ENCODE measurements around the gene MYB. TPM values are rescaled to one million over a fixed set of nuclear protein-coding genes. Genes with fewer than 3 reads are reported as not detected.

Gene MYB
- total RNA-seq, 1 donor from 2014 or later: 0.08 TPM

GRCh38 chr6:135221505-135221904 lies 40.4 kb downstream of the MYB start:
- no peak for DNase-seq

GRCh38 chr6:135222623-135223022 lies 41.5 kb downstream of the MYB start:
- intact Hi-C loops (cut with micrococcal nuclease): no loop called here
- peaks cover 33% of the 10 kb centered on the region for H3K27me3 ChIP-seq (ENCODE audit: low read depth)
- DNase-seq: no peak

More at GRCh38 chr6:135221505-135221904, 40.4 kb downstream of the MYB start:
- no peaks in the 10 kb centered on the region for H3K9me3 ChIP-seq (replicated peaks)
- no peak overlapping the region for H3K27ac ChIP-seq (replicated peaks)
- no peaks in the 10 kb centered on the region for H3K36me3 ChIP-seq
- TF ChIP-seq CTCF (IDR thresholded peaks at IDR 0.05; ENCODE audit: borderline replicate concordance): no peak
- H3K4me3 ChIP-seq: no peak overlapping the region
- intact Hi-C loops (cut with micrococcal nuclease): no loop called here
- peaks cover 33% of the 10 kb centered on the region for H3K27me3 ChIP-seq (ENCODE audit: low read depth)
- no peaks in the 10 kb centered on the region for H3K4me1 ChIP-seq

GRCh38 chr6:135224037-135224647 lies 43.0 kb downstream of the MYB start:
- H3K36me3 ChIP-seq: no peaks in the 10 kb centered on the region
- intact Hi-C loops (cut with micrococcal nuclease): no loop called here
- no peak for TF ChIP-seq CTCF (IDR thresholded peaks at IDR 0.05; ENCODE audit: borderline replicate concordance)

More at GRCh38 chr6:135222623-135223022, 41.5 kb downstream of the MYB start:
- Histone ChIP-seq H3K9me3 (replicated peaks) (no peaks in the 10 kb centered on the region), H3K4me3 (no peak overlapping the region), H3K27ac (replicated peaks) (no peak overlapping the region), H3K36me3 (no peaks in the 10 kb centered on the region), H3K4me1 (no peaks in the 10 kb centered on the region)
- no peak for TF ChIP-seq CTCF (IDR thresholded peaks at IDR 0.05; ENCODE audit: borderline replicate concordance)

GRCh38 chr6:135225911-135226310 lies 44.8 kb downstream of the MYB start:
- H3K4me1 ChIP-seq: no peaks in the 10 kb centered on the region
- DNase-seq: no peak
- H3K9me3 ChIP-seq (replicated peaks): no peaks in the 10 kb centered on the region
- peaks cover 23% of the 10 kb centered on the region for H3K27me3 ChIP-seq (ENCODE audit: low read depth)
- no peak for TF ChIP-seq CTCF (IDR thresholded peaks at IDR 0.05; ENCODE audit: borderline replicate concordance)
- no peak overlapping the region for H3K27ac ChIP-seq (replicated peaks)
- intact Hi-C loops (cut with micrococcal nuclease): no loop called here
- H3K36me3 ChIP-seq: no peaks in the 10 kb centered on the region
- H3K4me3 ChIP-seq: no peak overlapping the region

More at GRCh38 chr6:135224037-135224647, 43.0 kb downstream of the MYB start:
- Histone ChIP-seq H3K4me1 (no peaks in the 10 kb centered on the region), H3K27ac (replicated peaks) (no peak overlapping the region), H3K27me3 (ENCODE audit: low read depth) (peaks cover 32% of the 10 kb centered on the region), H3K4me3 (no peak overlapping the region), H3K9me3 (replicated peaks) (no peaks in the 10 kb centered on the region)
- no peak for DNase-seq

GRCh38 chr6:135226537-135226936 lies 45.4 kb downstream of the MYB start:
- intact Hi-C loops (cut with micrococcal nuclease): no loop called here
- TF ChIP-seq CTCF (IDR thresholded peaks at IDR 0.05; ENCODE audit: borderline replicate concordance): no peak
- no peak overlapping the region for H3K4me3 ChIP-seq

More at GRCh38 chr6:135226537-135226936, 45.4 kb downstream of the MYB start:
- Histone ChIP-seq H3K36me3 (no peaks in the 10 kb centered on the region), H3K9me3 (replicated peaks) (no peaks in the 10 kb centered on the region), H3K4me1 (no peaks in the 10 kb centered on the region), H3K27me3 (ENCODE audit: low read depth) (peaks cover 20% of the 10 kb centered on the region), H3K27ac (replicated peaks) (no peak overlapping the region)
- DNase-seq: no peak

All from left ventricle myocardium inferior (tissue), 1 donor.